Natural killer cell (primary cell): ENCODE results near the gene LAMC1. TPM values are rescaled to one million over a fixed set of nuclear protein-coding genes. Genes with fewer than 3 reads are reported as not detected.
"Not testable (repeated sequence)": the region's sequence is repeated elsewhere in the genome, so short reads cannot be mapped to it uniquely, and the experiment has no call there.

Source experiments
- ATAC-seq, 3 donors: fragments of 150-1000 bp in 2 of 3; fragments of 200-7000 bp in 1 of 3; cut with Tn5 transposase; 1 replicate in 1 of 3; 2 replicates in 2 of 3; pipeline ENCODE4 v1.10.0; 2021; ENCODE audit warnings: mild to moderate bottlenecking in 2 of 3, moderate library complexity in 2 of 3
- DNase-seq, 2 donors: peaks; one replicate each; pipeline versions ENCODE4 v3.0.0 to v3.0.0-alpha.2; 2013 to 2021; ENCODE audit warnings: mixed read lengths in 1 of 2
- H3K27ac ChIP-seq: one replicate; pipeline ENCODE4 v1.5.1; 2013; ENCODE audit warnings: mild to moderate bottlenecking, low read length
- H3K27me3 ChIP-seq: one replicate; pipeline ENCODE4 v1.6.1; 2013; ENCODE audit warnings: low read length; ENCODE audit not compliant: control insufficient read depth, insufficient read depth
- H3K36me3 ChIP-seq: one replicate; pipeline ENCODE4 v1.6.1; 2013; ENCODE audit warnings: low read length; ENCODE audit not compliant: control insufficient read depth, insufficient read depth
- H3K4me1 ChIP-seq: one replicate; pipeline ENCODE4 v1.6.1; 2013; ENCODE audit warnings: low read length; ENCODE audit not compliant: control insufficient read depth, insufficient read depth
- H3K4me3 ChIP-seq: one replicate; pipeline ENCODE4 v1.5.1; 2013; ENCODE audit warnings: low read length
- H3K9me3 ChIP-seq: one replicate; pipeline ENCODE4 v1.6.1; 2013; ENCODE audit warnings: low read length; ENCODE audit not compliant: control insufficient read depth, insufficient read depth
- H3K27ac Mint-ChIP-seq, 2 donors: one replicate each; pipeline ENCODE4 v1.8.0; 2022; ENCODE audit warnings: mild to moderate bottlenecking in 2 of 2, mixed read lengths in 2 of 2, moderate library complexity in 1 of 2
- H3K27me3 Mint-ChIP-seq, 2 donors: one replicate each; pipeline ENCODE4 v1.8.0; 2022; ENCODE audit warnings: low read depth in 2 of 2, mixed read lengths in 2 of 2
- H3K36me3 Mint-ChIP-seq: one replicate; pipeline ENCODE4 v1.8.0; 2022; ENCODE audit warnings: mixed read lengths
- H3K4me1 Mint-ChIP-seq, 2 donors: one replicate each; pipeline ENCODE4 v1.8.0; 2022; ENCODE audit warnings: mixed read lengths in 2 of 2
- H3K4me3 Mint-ChIP-seq: one replicate; pipeline ENCODE4 v1.8.0; 2022; ENCODE audit warnings: mild to moderate bottlenecking, moderate library complexity, mixed read lengths
- H3K9me3 Mint-ChIP-seq, 2 donors: one replicate each; pipeline ENCODE4 v1.8.0; 2022; ENCODE audit warnings: mixed read lengths in 2 of 2
- WGBS: methylation state at CpG from one replicate; pipeline ENCODE4 v1.1.7; 2013; ENCODE audit warnings: missing lambda C conversion rate; ENCODE audit not compliant: insufficient coverage; 5-methylcytosine and 5-hydroxymethylcytosine counted together
- intact Hi-C: fragments of 100-400 bp; cut with micrococcal nuclease; formaldehyde crosslinking; loops from one replicate; pipeline ENCODE4 v1.14.2; 2022
- total RNA-seq, 4 donors: library from RNA; stranded (reverse); fragments of 120-200 nt in 1 of 4; gene quantifications; one replicate each; pipeline versions ENCODE4 v1.2.3 to v1.2.4, GENCODE V29; 2013 to 2022
- TF ChIP-seq, protein P1 (sequence below): fragments of 200-600 bp; IDR thresholded peaks from one replicate; pipeline ENCODE4 v1.8.0; 2022; ENCODE audit warnings: antibody characterized with exemption

The LAMC1 gene
- total RNA-seq, 3 donors from 2014 or later (not counting 1 experiment from before 2014, with no cell fraction given): 0.33 to 0.66 (median 0.58) TPM

DNA sequence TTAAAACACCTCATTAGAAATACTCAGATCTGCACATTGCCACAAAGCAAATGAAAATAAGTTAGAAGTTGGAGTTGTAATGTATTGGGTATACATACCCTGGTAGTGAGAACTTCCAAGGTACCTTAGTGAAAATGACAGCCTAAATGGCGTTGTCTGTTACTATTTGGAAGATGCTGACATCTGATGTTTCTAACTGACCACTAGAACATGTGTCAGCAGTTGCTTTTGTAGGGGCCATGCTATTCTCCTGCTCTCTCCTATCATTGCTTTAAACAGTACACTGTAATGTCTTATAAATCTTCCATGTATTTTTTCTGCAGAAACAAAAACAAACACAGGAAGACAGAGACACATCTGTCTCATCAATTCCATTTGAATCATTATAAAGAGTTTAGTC lies 40.1 kb downstream of the LAMC1 start:
- TF ChIP-seq, protein P1, sequence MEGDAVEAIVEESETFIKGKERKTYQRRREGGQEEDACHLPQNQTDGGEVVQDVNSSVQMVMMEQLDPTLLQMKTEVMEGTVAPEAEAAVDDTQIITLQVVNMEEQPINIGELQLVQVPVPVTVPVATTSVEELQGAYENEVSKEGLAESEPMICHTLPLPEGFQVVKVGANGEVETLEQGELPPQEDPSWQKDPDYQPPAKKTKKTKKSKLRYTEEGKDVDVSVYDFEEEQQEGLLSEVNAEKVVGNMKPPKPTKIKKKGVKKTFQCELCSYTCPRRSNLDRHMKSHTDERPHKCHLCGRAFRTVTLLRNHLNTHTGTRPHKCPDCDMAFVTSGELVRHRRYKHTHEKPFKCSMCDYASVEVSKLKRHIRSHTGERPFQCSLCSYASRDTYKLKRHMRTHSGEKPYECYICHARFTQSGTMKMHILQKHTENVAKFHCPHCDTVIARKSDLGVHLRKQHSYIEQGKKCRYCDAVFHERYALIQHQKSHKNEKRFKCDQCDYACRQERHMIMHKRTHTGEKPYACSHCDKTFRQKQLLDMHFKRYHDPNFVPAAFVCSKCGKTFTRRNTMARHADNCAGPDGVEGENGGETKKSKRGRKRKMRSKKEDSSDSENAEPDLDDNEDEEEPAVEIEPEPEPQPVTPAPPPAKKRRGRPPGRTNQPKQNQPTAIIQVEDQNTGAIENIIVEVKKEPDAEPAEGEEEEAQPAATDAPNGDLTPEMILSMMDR: no peak

DNA sequence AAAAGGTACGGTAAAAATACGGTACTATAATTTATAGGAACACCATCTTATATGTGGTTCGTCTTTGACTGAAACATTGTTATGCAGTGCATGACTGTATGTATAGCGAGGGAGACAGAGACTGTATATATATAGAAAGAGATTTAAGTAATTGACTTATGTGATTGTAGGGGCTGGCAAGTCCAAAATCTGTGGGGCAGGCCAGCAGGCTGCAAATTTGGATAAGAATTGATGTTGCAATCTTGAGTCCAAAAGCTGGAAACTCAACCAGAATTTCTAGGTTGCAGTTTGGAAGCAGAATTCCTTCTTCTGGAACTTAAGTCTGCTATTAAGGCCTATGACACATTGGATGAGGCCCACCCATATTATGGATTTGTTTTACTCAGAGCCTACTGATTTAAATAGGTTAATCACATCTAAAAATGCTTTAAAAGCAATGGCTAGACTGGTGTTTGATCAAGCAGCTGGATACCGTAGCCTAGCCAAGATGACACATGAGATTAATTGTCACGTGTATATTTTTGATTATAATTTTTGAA lies 42.0 kb downstream of the LAMC1 start:
- no peak overlapping the region for H3K27ac Mint-ChIP-seq
- Histone ChIP-seq H3K4me1 (no peaks in the 10 kb centered on the region), H3K4me3 (no peak overlapping the region), H3K36me3 (no peaks in the 10 kb centered on the region), H3K9me3 (no peaks in the 10 kb centered on the region), H3K27ac (no peak overlapping the region), H3K27me3 (no peaks in the 10 kb centered on the region)
- H3K27me3 Mint-ChIP-seq: peaks cover 0 to 4% of the 10 kb centered on the region in 2 donors
- ATAC-seq (no peak), DNase-seq (no peak)
- intact Hi-C loops: no loop called here
- TF ChIP-seq, protein P1: no peak
- H3K9me3 Mint-ChIP-seq: peaks cover 0 to 2% of the 10 kb centered on the region in 2 donors
- H3K36me3 Mint-ChIP-seq: no peaks in the 10 kb centered on the region
- no peaks in the 10 kb centered on the region for H3K4me1 Mint-ChIP-seq
- 93% methylated on average over 5 of the region's 6 CpGs for WGBS
- no peak overlapping the region for H3K4me3 Mint-ChIP-seq

More for the DNA sequence above, 40.1 kb downstream of the LAMC1 start:
- Histone ChIP-seq H3K4me3 (no peak overlapping the region), H3K36me3 (no peaks in the 10 kb centered on the region), H3K4me1 (no peaks in the 10 kb centered on the region), H3K27ac (no peak overlapping the region), H3K9me3 (no peaks in the 10 kb centered on the region), H3K27me3 (no peaks in the 10 kb centered on the region)
- Mint-ChIP-seq H3K27me3 (no peaks in the 10 kb centered on the region), H3K27ac (no peak overlapping the region), H3K4me1 (no peaks in the 10 kb centered on the region), H3K36me3 (no peaks in the 10 kb centered on the region), H3K4me3 (no peak overlapping the region), H3K9me3 (peaks cover 0 to 2% of the 10 kb centered on the region in 2 donors)
- no peak for ATAC-seq
- intact Hi-C loops: no loop called here
- no peak for DNase-seq
- WGBS: 89% methylated on average over 1 of the region's 1 CpG

DNA sequence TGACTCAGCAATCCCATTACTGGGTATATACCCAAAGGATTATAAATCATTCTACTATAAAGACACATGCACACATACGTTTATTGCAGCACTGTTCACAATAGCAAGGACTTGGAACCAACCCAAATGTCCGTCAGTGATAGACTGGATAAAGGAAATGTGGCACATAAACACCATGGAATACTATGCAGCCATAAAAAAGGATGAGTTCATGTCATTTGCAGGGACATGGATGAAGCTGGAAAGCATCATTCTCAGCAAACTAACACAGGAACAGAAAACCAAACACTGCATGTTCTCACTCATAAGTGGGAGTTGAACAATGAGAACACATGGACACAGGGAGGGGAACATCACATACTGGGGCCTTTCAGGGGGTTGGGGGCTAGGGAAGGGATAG lies 43.2 kb downstream of the LAMC1 start:
- H3K9me3 ChIP-seq, intact Hi-C loops, H3K4me1 ChIP-seq, H3K9me3 Mint-ChIP-seq, H3K27me3 ChIP-seq, H3K27ac ChIP-seq, H3K4me3 Mint-ChIP-seq, H3K4me1 Mint-ChIP-seq, H3K36me3 Mint-ChIP-seq, DNase-seq, H3K27ac Mint-ChIP-seq, H3K27me3 Mint-ChIP-seq, H3K4me3 ChIP-seq, H3K36me3 ChIP-seq, ATAC-seq: not testable (repeated sequence)
- 73% methylated on average over 1 of the region's 2 CpGs for WGBS

DNA sequence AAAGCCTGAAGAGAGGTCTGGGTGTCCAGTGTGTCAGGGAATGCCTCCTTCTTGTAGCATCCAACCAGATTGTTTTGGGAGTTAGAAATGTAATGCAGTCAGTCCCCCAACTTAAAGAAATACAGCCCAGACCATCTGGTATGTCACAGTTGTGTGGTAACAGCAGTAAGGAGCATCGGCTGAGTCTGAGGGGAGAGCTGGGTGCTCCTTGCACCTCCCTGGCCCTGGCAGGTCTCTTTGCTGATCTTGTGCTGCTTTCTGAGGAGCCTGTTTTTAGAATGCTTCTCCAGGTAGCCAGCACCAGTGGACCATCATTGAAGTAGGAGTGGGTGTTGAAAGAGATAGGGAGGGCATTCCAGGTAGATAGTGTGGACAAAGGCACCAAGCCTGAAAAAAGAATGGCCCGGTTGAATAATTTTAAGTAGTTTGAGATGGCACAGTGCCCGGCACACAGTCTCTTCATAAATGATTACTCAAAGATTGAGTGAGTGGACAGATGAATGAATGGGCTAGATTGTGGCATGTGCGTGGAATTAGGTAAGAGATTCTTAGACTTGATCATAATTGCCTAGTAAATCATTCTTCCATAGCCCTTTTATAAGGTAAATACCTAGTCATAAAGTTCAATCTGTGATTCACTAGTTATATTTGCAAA lies 46.5 kb downstream of the LAMC1 start:
- TF ChIP-seq, protein P1: no peak
- H3K27ac ChIP-seq: no peak overlapping the region
- ATAC-seq: no peak
- no peak overlapping the region for H3K4me3 Mint-ChIP-seq
- H3K27me3 ChIP-seq: no peaks in the 10 kb centered on the region
- intact Hi-C loops: no loop called here
- no peaks in the 10 kb centered on the region for H3K9me3 ChIP-seq
- H3K36me3 Mint-ChIP-seq: no peaks in the 10 kb centered on the region
- no peaks in the 10 kb centered on the region for H3K4me1 ChIP-seq
- H3K9me3 Mint-ChIP-seq: peaks cover 0 to 2% of the 10 kb centered on the region in 2 donors
- peaks cover 0 to 6% of the 10 kb centered on the region in 2 donors for H3K4me1 Mint-ChIP-seq
- H3K36me3 ChIP-seq: no peaks in the 10 kb centered on the region
- no peak for DNase-seq
- H3K27me3 Mint-ChIP-seq: peaks cover 0 to 4% of the 10 kb centered on the region in 2 donors
- H3K4me3 ChIP-seq: no peak overlapping the region
- no peak overlapping the region for H3K27ac Mint-ChIP-seq
- WGBS: 89% methylated on average over 3 of the region's 4 CpGs
